Activated CD4-positive, CD25-positive, alpha-beta regulatory T cell treated with anti-CD3 and anti-CD28 coated beads, Interleukin-2, amount 50 U/mL, for 24 hours (primary cell): ENCODE measurements around the gene PSMB9.
"Not testable (repeated sequence)": the region's sequence is repeated elsewhere in the genome, so short reads cannot be mapped to it uniquely, and the experiment has no call there.

Experiments used
- ATAC-seq, 2 donors: fragments of 150-1000 bp; cut with Tn5 transposase; one replicate each; pipeline ENCODE4 v1.10.0; 2021; ENCODE audit warnings: mild to moderate bottlenecking in 1 of 2, moderate library complexity in 1 of 2

The PSMB9 gene

GRCh38 chr6:32853541-32854375 is at the start of gene PSMB9, which contains the start of gene TAP1:
TSS of gene PSMB9 (plus strand) at chr6:32854192. CDS start at chr6:32854230, 38 bp downstream.
TSS of gene TAP1 (minus strand) at chr6:32853704. CDS start at chr6:32853636, 68 bp downstream.
- peak; percentile 84 to 87 for ATAC-seq

GRCh38 chr6:32805404-32805803 is 48.6 kb upstream of the PSMB9 start:
- ATAC-seq, result not testable (repeated sequence)

- no peak for ATAC-seq
Measured at GRCh38 chr6:32807020-32807580, 46.9 kb upstream of the PSMB9 start.

GRCh38 chr6:32809171-32809570 is 44.8 kb upstream of the PSMB9 start:
- no peak for ATAC-seq

- ATAC-seq, result no peak
Measured at GRCh38 chr6:32814145-32814544, 39.8 kb upstream of the PSMB9 start.

- no peak for ATAC-seq
Measured at GRCh38 chr6:32815115-32815514, 38.9 kb upstream of the PSMB9 start.

DNA sequence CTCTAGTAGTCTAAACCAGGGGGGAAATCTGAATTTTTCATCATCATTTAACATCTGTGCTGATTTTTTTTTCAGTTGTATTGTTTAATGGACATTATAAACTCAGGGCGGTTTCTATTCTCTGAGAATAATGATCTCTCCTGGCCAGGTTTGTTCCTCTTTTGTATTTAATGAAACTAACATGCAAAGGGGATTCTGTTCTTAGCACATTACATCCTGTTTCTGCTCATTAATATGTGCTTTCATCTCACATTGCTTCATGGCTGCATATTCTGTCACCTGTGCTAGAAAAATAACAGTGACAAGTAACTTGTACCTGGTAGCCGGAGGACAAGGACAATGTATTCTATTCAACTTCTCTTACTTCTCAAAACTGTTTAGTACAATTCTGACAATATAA is 38.0 kb upstream of the PSMB9 start:
- no peak for ATAC-seq

GRCh38 chr6:32816746-32817204 is 37.2 kb upstream of the PSMB9 start, which contains the start of gene HLA-DOB:
TSS of gene HLA-DOB (minus strand) at chr6:32817002. CDS start at chr6:32816951, 51 bp downstream.
- peak; percentile 54 to 79 for ATAC-seq

DNA sequence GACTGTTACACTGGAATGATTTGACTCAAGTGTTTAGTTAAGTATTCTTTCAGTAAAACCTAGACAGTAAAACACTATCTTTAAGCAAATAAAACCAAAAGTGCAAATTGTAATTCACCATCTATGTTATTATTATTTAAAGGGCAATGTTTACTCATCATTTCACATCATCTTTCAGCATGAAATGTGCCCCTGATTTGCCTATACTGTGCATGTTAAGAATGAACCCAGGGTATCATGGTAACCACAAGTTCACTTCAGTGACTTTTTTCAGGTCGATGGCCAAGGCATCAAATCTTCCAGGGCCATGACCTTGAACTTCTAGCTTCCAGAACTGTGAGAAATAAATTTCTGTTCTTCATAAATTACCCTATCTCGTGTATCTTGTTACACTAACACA is 35.1 kb upstream of the PSMB9 start:
- ATAC-seq, result peak; percentile 50 to 54

- no peak for ATAC-seq
Measured at GRCh38 chr6:32819729-32820128, 34.3 kb upstream of the PSMB9 start.

GRCh38 chr6:32825966-32826365 is 28.0 kb upstream of the PSMB9 start:
- no peak for ATAC-seq

GRCh38 chr6:32827025-32827424 is 27.0 kb upstream of the PSMB9 start:
- ATAC-seq, result peak in 1 of 2 donors; percentile 20

GRCh38 chr6:32829495-32829894 is 24.5 kb upstream of the PSMB9 start:
- ATAC-seq, result no peak

DNA sequence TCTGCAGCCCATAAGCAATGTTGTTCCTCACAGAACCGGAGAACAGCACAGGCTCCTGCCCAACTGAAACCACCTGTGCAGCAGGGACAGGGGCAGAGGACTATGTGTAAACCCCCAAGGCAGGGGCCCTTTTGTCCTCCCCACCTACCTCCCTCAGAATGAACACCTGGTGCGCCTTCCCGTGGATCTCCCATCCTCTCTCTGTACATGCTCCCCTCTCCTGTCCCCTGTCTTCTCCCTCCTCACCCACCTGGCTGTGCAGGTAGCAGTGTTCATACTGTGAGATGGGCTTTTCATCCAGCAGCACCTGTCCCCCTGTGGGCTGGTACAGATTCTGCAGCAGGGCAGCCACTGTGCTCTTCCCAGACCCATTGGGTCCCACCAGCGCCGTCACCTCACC is 24.0 kb upstream of the PSMB9 start:
- ATAC-seq, result no peak

GRCh38 chr6:32830936-32831335 is 23.1 kb upstream of the PSMB9 start:
- no peak for ATAC-seq

GRCh38 chr6:32832535-32832934 is 21.5 kb upstream of the PSMB9 start:
- no peak for ATAC-seq

DNA sequence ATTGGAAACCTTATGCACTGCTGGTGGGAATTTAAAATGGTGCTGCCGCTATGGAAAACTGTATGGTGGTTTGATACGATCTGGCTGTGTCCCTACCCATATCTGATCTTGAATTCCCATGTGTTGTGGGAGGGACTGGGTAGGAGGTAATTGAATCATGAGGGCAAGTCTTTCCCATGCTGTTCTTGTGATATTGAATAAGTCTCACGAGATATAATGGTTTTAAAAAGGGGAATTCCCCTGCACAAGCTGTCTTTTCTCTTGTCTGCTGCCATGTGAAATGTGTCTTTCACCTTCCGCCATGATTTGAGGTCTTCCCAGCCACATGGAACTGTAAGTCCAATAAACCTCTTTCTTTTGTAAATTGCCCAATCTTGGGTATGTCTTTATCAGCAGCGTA is 20.3 kb upstream of the PSMB9 start:
- ATAC-seq, result no peak

GRCh38 chr6:32835167-32835893 is 18.7 kb upstream of the PSMB9 start:
- ATAC-seq, result no peak

GRCh38 chr6:32836873-32837272 is 17.1 kb upstream of the PSMB9 start:
- ATAC-seq, result no peak

GRCh38 chr6:32837651-32838113 is 16.3 kb upstream of the PSMB9 start:
- no peak for ATAC-seq

DNA sequence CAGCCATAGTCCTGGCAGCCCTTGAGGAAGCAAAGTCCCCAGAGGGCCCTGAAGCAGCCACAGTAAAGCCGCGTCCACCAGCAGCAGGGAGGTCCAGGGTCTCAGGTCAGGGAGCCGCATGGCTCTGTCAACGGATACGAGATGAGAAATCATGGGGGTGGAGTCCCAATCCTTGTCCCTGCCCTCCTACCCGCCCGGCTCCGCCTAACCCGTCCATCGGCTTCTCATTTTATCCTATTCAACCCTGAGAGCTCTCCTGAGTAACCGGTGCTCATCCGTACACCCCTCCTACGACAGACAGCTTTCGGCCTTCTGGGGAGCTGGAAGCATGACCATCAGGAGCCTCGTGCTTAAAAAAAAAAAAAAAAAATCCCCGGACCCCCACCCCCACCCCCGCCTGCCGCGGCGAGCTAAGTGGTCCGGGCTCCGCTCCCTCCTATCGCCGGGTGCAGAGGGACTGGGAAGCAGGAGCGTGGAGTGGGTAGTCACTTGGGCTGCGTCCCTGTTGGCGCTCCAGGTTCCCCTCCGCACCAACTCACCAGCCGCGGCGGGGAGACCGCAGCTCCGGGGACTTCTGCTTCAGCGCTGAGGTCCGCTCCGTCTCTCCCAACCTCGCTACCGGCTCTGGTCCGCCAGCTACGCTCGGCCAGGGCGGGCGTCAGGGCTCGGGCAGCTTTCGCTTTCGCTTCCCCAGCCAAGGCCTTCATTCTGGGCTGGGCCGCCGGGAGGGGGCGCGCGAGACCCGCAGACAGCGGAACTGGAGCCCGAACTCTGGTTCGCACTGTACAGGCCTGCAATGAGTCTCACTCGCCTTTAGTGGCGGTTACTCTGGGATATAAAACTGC is 15.7 kb upstream of the PSMB9 start, which contains the start of gene TAP2:
TAP2 (minus strand) TSS at position 626 of the 845 bp plus-strand sequence; CDS start at position 120, 506 bp downstream.
- ATAC-seq, result peak; percentile 86 to 87

- ATAC-seq, result no peak
Measured at GRCh38 chr6:32839356-32839755, 14.6 kb upstream of the PSMB9 start.
